Upper lobe of left lung (tissue), 6 donors: Measurements from ENCODE around the gene ANKDD1B. TPM values are rescaled to one million over a fixed set of nuclear protein-coding genes. Genes with fewer than 3 reads are reported as not detected.
A peak's percentile ranks its signal among the peaks of the same experiment; 100 is the strongest.

Experiments
- ATAC-seq, 2 donors: fragments of 200-7000 bp; cut with Tn5 transposase; one replicate each; pipeline ENCODE4 v1.9.1; 2022; ENCODE audit warnings: mild to moderate bottlenecking in 2 of 2, moderate library complexity in 2 of 2; ENCODE audit not compliant: low FRiP score in 2 of 2
- DNase-seq, 2 donors: peaks; one replicate each; pipeline ENCODE4 v3.0.0-alpha.2; 2019 to 2020
- H3K27ac ChIP-seq, 4 donors: fragments of 200-600 bp; sonication (generic); one replicate each; pipeline ENCODE4 v1.5.1; 2016 to 2019
- H3K27me3 ChIP-seq, 4 donors: fragments of 200-600 bp; sonication (generic); one replicate each; pipeline ENCODE4 v1.5.1; 2017 to 2019
- H3K36me3 ChIP-seq, 4 donors: fragments of 200-600 bp; sonication (generic); one replicate each; pipeline ENCODE4 v1.5.1; 2016 to 2019
- H3K4me1 ChIP-seq, 4 donors: fragments of 200-600 bp; sonication (generic); one replicate each; pipeline ENCODE4 v1.5.1; 2018 to 2019
- H3K4me3 ChIP-seq, 4 donors: fragments of 200-600 bp; sonication (generic); one replicate each; pipeline ENCODE4 v1.5.1; 2017 to 2019; ENCODE audit warnings: mild to moderate bottlenecking in 2 of 4, moderate library complexity in 1 of 4
- H3K9me3 ChIP-seq, 4 donors: fragments of 200-600 bp; sonication (generic); one replicate each; pipeline ENCODE4 v1.5.1; 2018 to 2019
- CTCF ChIP-seq, 6 experiments: fragments of 450-650 bp in 4 of 6; fragments of 200-600 bp in 2 of 6; sonication (generic) in 2 of 6; IDR thresholded peaks; one replicate each; pipeline ENCODE4 v1.5.1; 2016 to 2019; ENCODE audit warnings: antibody characterized with exemption in 6 of 6
- EP300 ChIP-seq, 4 donors: sonication (generic); formaldehyde crosslinking; IDR thresholded peaks; one replicate each; pipeline ENCODE4 v1.5.1; 2017; ENCODE audit warnings: antibody characterized with exemption in 4 of 4, control low read depth in 2 of 4
- POLR2A ChIP-seq, 4 donors: fragments of 450-650 bp; IDR thresholded peaks; one replicate each; pipeline ENCODE4 v1.5.1; 2016 to 2017; ENCODE audit warnings: antibody characterized with exemption in 4 of 4, mild to moderate bottlenecking in 2 of 4
- POLR2AphosphoS5 ChIP-seq, 2 donors: sonication (generic); formaldehyde crosslinking; IDR thresholded peaks; one replicate each; pipeline ENCODE4 v1.5.1; 2017; ENCODE audit warnings: antibody characterized with exemption in 2 of 2
- WGBS, 2 donors: methylation state at CpG; one replicate each; pipeline ENCODE4 v1.1.5; 2017 to 2018; 5-methylcytosine and 5-hydroxymethylcytosine counted together
- total RNA-seq, 6 donors: library from RNA; depleted of rRNA in 4 of 6; stranded (reverse); fragments of >200 nt in 4 of 6; gene quantifications; one replicate each; pipeline versions ENCODE4 v1.1.0 to v1.2.1, GENCODE V29; 2016 to 2021
- donor health status: DM: no; HTN: no; CAD: no; lungs with moderate emphysema.
- donor health status: DM: no; HTN: yes; CAD: no; lungs with severe emphysema.

ANKDD1B gene
- total RNA-seq, 6 donors from 2014 or later, result 0.67 to 7.3 (median 4.4) TPM

- H3K36me3 ChIP-seq, result peaks cover 0 to 26% (median 0%) of the 10 kb centered on the region in 4 donors
- H3K9me3 ChIP-seq, result no peaks in the 10 kb centered on the region
- no peaks in the 10 kb centered on the region for H3K27me3 ChIP-seq
- H3K4me3 ChIP-seq, result no peak overlapping the region
- ATAC-seq (no peak), DNase-seq (no peak)
- WGBS, 2 donors, result 46 to 67% methylated on average over 1 of the region's 1 CpG
- no peak overlapping the region for H3K27ac ChIP-seq
- H3K4me1 ChIP-seq, result peaks cover 0 to 3% (median 0%) of the 10 kb centered on the region in 4 donors
- TF ChIP-seq CTCF (IDR thresholded peaks at IDR 0.05), result no peak
- TF ChIP-seq POLR2AphosphoS5 (IDR thresholded peaks at IDR 0.05), result no peak
- TF ChIP-seq POLR2A (IDR thresholded peaks at IDR 0.05), result no peak
- TF ChIP-seq EP300 (IDR thresholded peaks at IDR 0.05), result no peak
Measured at GRCh38 chr5:75677607-75678006, 66.4 kb downstream of the ANKDD1B start.

- H3K36me3 ChIP-seq, result peaks cover 0 to 26% (median 0%) of the 10 kb centered on the region in 4 donors
- no peaks in the 10 kb centered on the region for H3K27me3 ChIP-seq
- 58 to 60% methylated on average over 3 of the region's 3 CpGs for WGBS, 2 donors
- ATAC-seq, result no peak
- no peaks in the 10 kb centered on the region for H3K9me3 ChIP-seq
- H3K4me1 ChIP-seq, result peaks cover 0 to 3% (median 0%) of the 10 kb centered on the region in 4 donors
- no peak overlapping the region for H3K4me3 ChIP-seq
- no peak for TF ChIP-seq POLR2A (IDR thresholded peaks at IDR 0.05)
- TF ChIP-seq EP300 (IDR thresholded peaks at IDR 0.05), result no peak
- no peak for TF ChIP-seq CTCF (IDR thresholded peaks at IDR 0.05)
- no peak for TF ChIP-seq POLR2AphosphoS5 (IDR thresholded peaks at IDR 0.05)
- DNase-seq, result no peak
- no peak overlapping the region for H3K27ac ChIP-seq
Measured at GRCh38 chr5:75678155-75678554, 66.9 kb downstream of the ANKDD1B start.

GRCh38 chr5:75681125-75681830 is 70.0 kb downstream of the ANKDD1B start:
- no peaks in the 10 kb centered on the region for H3K27me3 ChIP-seq
- peaks cover 0 to 31% (median 9%) of the 10 kb centered on the region in 4 donors for H3K36me3 ChIP-seq
- H3K4me1 ChIP-seq, result peaks cover 0 to 3% (median 0%) of the 10 kb centered on the region in 4 donors
- no peak overlapping the region for H3K4me3 ChIP-seq
- H3K27ac ChIP-seq, result no peak overlapping the region
- no peaks in the 10 kb centered on the region for H3K9me3 ChIP-seq
- DNase-seq, result no peak
- TF ChIP-seq CTCF (IDR thresholded peaks at IDR 0.05) (peak; percentile 45 to 77 (median 64)), POLR2AphosphoS5 (IDR thresholded peaks at IDR 0.05) (no peak)
- peak in 1 of 2 donors; percentile 54 for ATAC-seq
- 38 to 61% methylated on average over 2 of the region's 2 CpGs for WGBS, 2 donors

- TF ChIP-seq POLR2A (IDR thresholded peaks at IDR 0.05), result no peak
- no peak for TF ChIP-seq EP300 (IDR thresholded peaks at IDR 0.05)
- TF ChIP-seq CTCF (IDR thresholded peaks at IDR 0.05), result no peak
- no peak for TF ChIP-seq POLR2AphosphoS5 (IDR thresholded peaks at IDR 0.05)
- Histone ChIP-seq H3K9me3 (no peaks in the 10 kb centered on the region), H3K36me3 (peaks cover 0 to 64% (median 10%) of the 10 kb centered on the region in 4 donors), H3K4me1 (peaks cover 0 to 3% (median 0%) of the 10 kb centered on the region in 4 donors), H3K27me3 (no peaks in the 10 kb centered on the region), H3K4me3 (no peak overlapping the region), H3K27ac (no peak overlapping the region)
- DNase-seq (peak in 1 of 2 donors; percentile 58), ATAC-seq (no peak)
- WGBS, 2 donors, result 98% methylated on average over 11 of the region's 11 CpGs
Measured at GRCh38 chr5:75685141-75685540, 73.9 kb downstream of the ANKDD1B start.

GRCh38 chr5:75686480-75686879 is 75.2 kb downstream of the ANKDD1B start:
- Histone ChIP-seq H3K27ac (no peak overlapping the region), H3K36me3 (peaks cover 0 to 72% (median 10%) of the 10 kb centered on the region in 4 donors), H3K9me3 (no peaks in the 10 kb centered on the region), H3K4me3 (no peak overlapping the region), H3K27me3 (no peaks in the 10 kb centered on the region), H3K4me1 (no peaks in the 10 kb centered on the region)
- TF ChIP-seq POLR2A (IDR thresholded peaks at IDR 0.05), result no peak
- no peak for TF ChIP-seq POLR2AphosphoS5 (IDR thresholded peaks at IDR 0.05)
- TF ChIP-seq EP300 (IDR thresholded peaks at IDR 0.05), result no peak
- no peak for TF ChIP-seq CTCF (IDR thresholded peaks at IDR 0.05)
- no peak for DNase-seq
- no peak for ATAC-seq
